Stimulated activated CD4-positive, alpha-beta T cell treated with anti-CD3 and anti-CD28 coated beads, Interleukin-2, amount 100 ng/mL, for 4 hours (primary cell): Measurements from ENCODE around the gene NSD2.
A peak's percentile ranks its signal among the peaks of the same experiment; 100 is the strongest.
"Not testable (repeated sequence)": the region's sequence is repeated elsewhere in the genome, so short reads cannot be mapped to it uniquely, and the experiment has no call there.

ENCODE experiments used
- DNase-seq: peaks from one replicate; pipeline ENCODE4 v3.0.0-alpha.2; 2020; ENCODE audit warnings: low read depth

The NSD2 gene

GRCh38 chr4:1899149-1900086 lies 28.2 kb downstream of the NSD2 start:
- DNase-seq = peak; percentile 47

- DNase-seq = no peak
These were observed 28.9 kb downstream of the NSD2 start for GRCh38 chr4:1900087-1900433.

- DNase-seq = no peak
These were observed 29.4 kb downstream of the NSD2 start for GRCh38 chr4:1900624-1901023.

GRCh38 chr4:1901127-1901526 lies 29.9 kb downstream of the NSD2 start:
- no peak for DNase-seq

- no peak for DNase-seq
These were observed 31.1 kb downstream of the NSD2 start for GRCh38 chr4:1902243-1902642.

- no peak for DNase-seq
These were observed 31.8 kb downstream of the NSD2 start for GRCh38 chr4:1903035-1903434.

GRCh38 chr4:1904042-1904441 lies 32.8 kb downstream of the NSD2 start:
- DNase-seq = no peak

- DNase-seq = no peak
These were observed 36.8 kb downstream of the NSD2 start for GRCh38 chr4:1907848-1908525.

- DNase-seq = not testable (repeated sequence)
These were observed 38.5 kb downstream of the NSD2 start for GRCh38 chr4:1909696-1910095.

- DNase-seq = no peak
These were observed 39.5 kb downstream of the NSD2 start for GRCh38 chr4:1910643-1911042.

GRCh38 chr4:1911316-1911715 lies 40.1 kb downstream of the NSD2 start:
- not testable (repeated sequence) for DNase-seq

GRCh38 chr4:1922821-1923220 lies 51.6 kb downstream of the NSD2 start:
- DNase-seq = no peak

- no peak for DNase-seq
These were observed 56.5 kb downstream of the NSD2 start for GRCh38 chr4:1927675-1928074.

- DNase-seq = no peak
These were observed 57.4 kb downstream of the NSD2 start for GRCh38 chr4:1928356-1929239.

- DNase-seq = no peak
These were observed 61.5 kb downstream of the NSD2 start for GRCh38 chr4:1932736-1933135.

- DNase-seq = no peak
These were observed 62.5 kb downstream of the NSD2 start for GRCh38 chr4:1933700-1934099.

GRCh38 chr4:1937550-1937949 lies 66.4 kb downstream of the NSD2 start:
- DNase-seq = no peak

- DNase-seq = no peak
These were observed 66.8 kb downstream of the NSD2 start for GRCh38 chr4:1938027-1938426.

GRCh38 chr4:1939664-1940509 lies 68.7 kb downstream of the NSD2 start:
- no peak for DNase-seq

GRCh38 chr4:1940566-1940965 lies 69.4 kb downstream of the NSD2 start:
- DNase-seq = no peak

- DNase-seq = no peak
These were observed 72.7 kb downstream of the NSD2 start for GRCh38 chr4:1943928-1944327.
